Activated CD4-positive, alpha-beta T cell treated with anti-CD3 and anti-CD28 coated beads, Interleukin-2, amount 10 ng/mL, durations not matched to agents 7 days and 5 days (primary cell): Measurements from ENCODE around the gene RIC3. TPM values are rescaled to one million over a fixed set of nuclear protein-coding genes. Genes with fewer than 3 reads are reported as not detected.

Experiments used
- total RNA-seq, 2 experiments: library from RNA; stranded (reverse); gene quantifications; one replicate each; pipeline ENCODE4 v1.2.3, GENCODE V29; 2021

The RIC3 gene
- total RNA-seq, 2 experiments from 2014 or later, result 16.9 to 20.1 TPM

Other genes with a start within 250 kb of the RIC3 start
- gene OR10A6, start 237.8 kb downstream of the RIC3 start, total RNA-seq, result not detected
- gene OR10A3, start 227.3 kb downstream of the RIC3 start, total RNA-seq, result not detected
- gene NLRP10, start 203.6 kb downstream of the RIC3 start, total RNA-seq, result not detected
- gene EIF3F, start 181.7 kb downstream of the RIC3 start, total RNA-seq, result 100 to 1,000 TPM; 256 to 262 TPM
- under 1 TPM; 0.08 to 0.12 TPM for gene TUB, start 87.8 kb downstream of the RIC3 start, total RNA-seq
- not detected for gene LMO1, start 94.9 kb upstream of the RIC3 start, total RNA-seq